Activated CD8-positive, alpha-beta T cell treated with anti-CD3 and anti-CD28 coated beads, Interleukin-2, amount 10 ng/mL, durations not matched to agents 7 days and 5 days (primary cell): ENCODE data around the gene NCMAP. TPM values are rescaled to one million over a fixed set of nuclear protein-coding genes. Genes with fewer than 3 reads are reported as not detected.

ENCODE experiments used
- ATAC-seq: fragments of 150-1000 bp; cut with Tn5 transposase; one replicate; pipeline ENCODE4 v1.10.0; 2021; ENCODE audit warnings: moderate library complexity
- CTCF ChIA-PET: fragments of 350-600 bp; sonication (Branson Sonifier 250); formaldehyde crosslinking; loops from one replicate; lab custom pipeline; 2021; ENCODE audit warnings: antibody characterized with exemption; lab: Charles Lee
- POLR2A ChIA-PET: fragments of 350-600 bp; sonication (Branson Sonifier 250); formaldehyde crosslinking; loops from one replicate; lab custom pipeline; 2021; ENCODE audit warnings: antibody characterized with exemption; lab: Charles Lee
- DNase-seq: peaks from one replicate; pipeline ENCODE4 v3.0.0-alpha.2; 2020
- H3K27ac Mint-ChIP-seq: one replicate; pipeline ENCODE4 v1.8.0; 2021; ENCODE audit warnings: mild to moderate bottlenecking, mixed read lengths
- H3K27me3 Mint-ChIP-seq: one replicate; pipeline ENCODE4 v1.8.0; 2021; ENCODE audit warnings: low read depth, mixed read lengths
- H3K36me3 Mint-ChIP-seq: one replicate; pipeline ENCODE4 v1.8.0; 2021; ENCODE audit warnings: low read depth, mixed read lengths
- H3K4me1 Mint-ChIP-seq: one replicate; pipeline ENCODE4 v1.8.0; 2021; ENCODE audit warnings: low read depth, mixed read lengths
- H3K4me3 Mint-ChIP-seq: one replicate; pipeline ENCODE4 v1.8.0; 2021; ENCODE audit warnings: mild to moderate bottlenecking, mixed read lengths
- H3K9me3 Mint-ChIP-seq: one replicate; pipeline ENCODE4 v1.8.0; 2022; ENCODE audit warnings: mixed read lengths; ENCODE audit not compliant: insufficient read depth
- total RNA-seq, 2 experiments: library from RNA; stranded (reverse); gene quantifications; one replicate each; pipeline ENCODE4 v1.2.3, GENCODE V29; 2021

NCMAP gene
- total RNA-seq, 2 experiments from 2014 or later, result 0.05 TPM; not detected in 1

GRCh38 chr1:24591781-24592180 lies 35.9 kb downstream of the NCMAP start:
- DNase-seq, result no peak
- H3K27me3 Mint-ChIP-seq, result peaks cover 16% of the 10 kb centered on the region
- ChIA-PET CTCF (interaction anchor here (1.0 to 2.1 kb wide), 7 partner anchors 8 to 239 kb away, joined by 3 to 9 read pairs (median 5); partner anchors contain the start of gene NIPAL3), POLR2A (interaction anchor here (0.6 kb wide), 1 partner anchor 149 kb away, joined by 3 read pairs; no protein-coding TSS in a partner anchor)
- ATAC-seq, result no peak
- peaks cover 7% of the 10 kb centered on the region for H3K4me1 Mint-ChIP-seq
- H3K4me3 Mint-ChIP-seq, result no peak overlapping the region
- H3K9me3 Mint-ChIP-seq, result no peaks in the 10 kb centered on the region
- no peaks in the 10 kb centered on the region for H3K36me3 Mint-ChIP-seq
- no peak overlapping the region for H3K27ac Mint-ChIP-seq

- H3K4me3 Mint-ChIP-seq, result no peak overlapping the region
- no peaks in the 10 kb centered on the region for H3K36me3 Mint-ChIP-seq
- peaks cover 16% of the 10 kb centered on the region for H3K27me3 Mint-ChIP-seq
- DNase-seq (no peak), ATAC-seq (no peak)
- POLR2A ChIA-PET, result no interaction called here
- H3K27ac Mint-ChIP-seq, result no peak overlapping the region
- H3K4me1 Mint-ChIP-seq, result no peaks in the 10 kb centered on the region
- H3K9me3 Mint-ChIP-seq, result no peaks in the 10 kb centered on the region
- CTCF ChIA-PET, result interaction anchor here (1.2 to 1.5 kb wide), 3 partner anchors 15 to 242 kb away, joined by 3 to 4 read pairs (median 3); no protein-coding TSS in a partner anchor
These were observed 38.4 kb downstream of the NCMAP start for GRCh38 chr1:24594328-24594598.

DNA sequence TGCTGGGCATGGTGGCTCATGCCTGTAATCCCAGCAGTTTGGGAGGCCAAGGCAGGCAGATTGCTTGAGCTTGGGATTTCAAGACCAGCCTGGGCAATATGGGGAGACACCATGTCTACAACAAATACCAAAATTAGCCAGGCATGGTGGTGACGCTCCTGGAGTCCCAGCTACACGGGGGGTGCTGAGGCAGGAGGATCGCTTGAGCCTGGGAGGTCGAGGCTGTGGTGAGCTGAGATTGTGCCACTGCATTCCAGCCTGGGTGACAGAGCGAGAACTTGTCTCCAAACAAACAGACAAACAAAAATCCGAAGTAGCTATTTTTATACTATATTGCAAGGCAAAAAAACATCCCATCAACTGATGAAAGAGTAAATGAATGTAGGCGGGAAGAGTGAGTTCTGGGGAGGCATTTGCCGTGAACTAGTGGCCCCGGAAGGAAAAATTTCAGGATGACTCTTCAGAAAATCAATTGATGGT lies 40.6 kb downstream of the NCMAP start:
- ATAC-seq, result no peak
- Mint-ChIP-seq H3K36me3 (no peaks in the 10 kb centered on the region), H3K27ac (no peak overlapping the region), H3K9me3 (no peaks in the 10 kb centered on the region), H3K4me3 (no peak overlapping the region), H3K27me3 (peaks cover 9% of the 10 kb centered on the region), H3K4me1 (no peaks in the 10 kb centered on the region)
- POLR2A ChIA-PET, result no interaction called here
- CTCF ChIA-PET, result interaction anchor here (1.0 to 2.1 kb wide), 2 partner anchors 9 to 181 kb away, joined by 3 to 16 read pairs; partner anchors contain the start of gene NIPAL3
- DNase-seq, result no peak

DNA sequence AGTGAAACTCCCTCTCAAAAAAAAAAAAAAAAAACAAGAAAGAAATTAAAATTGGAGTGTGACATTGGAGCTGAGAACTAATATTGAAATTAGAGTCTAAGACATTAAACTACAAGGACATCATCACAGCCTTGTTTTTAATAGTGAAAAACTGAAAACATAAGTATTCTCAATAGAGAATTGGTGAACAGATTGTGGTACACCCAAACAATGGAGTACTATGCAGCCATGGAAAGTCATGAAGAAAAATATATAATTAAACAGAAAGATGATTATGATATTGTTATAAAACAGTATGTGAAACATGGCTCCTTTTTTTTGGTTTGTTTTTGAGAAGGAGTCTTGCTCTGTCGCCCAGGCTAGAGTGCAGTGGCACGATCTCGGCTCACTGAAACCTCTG lies 43.4 kb downstream of the NCMAP start:
- POLR2A ChIA-PET, result no interaction called here
- no peak for ATAC-seq
- CTCF ChIA-PET, result interaction anchor here (1.9 kb wide), 1 partner anchor 12 kb away, joined by 7 read pairs; no protein-coding TSS in a partner anchor

GRCh38 chr1:24600551-24600950 lies 44.7 kb downstream of the NCMAP start:
- Mint-ChIP-seq H3K27ac (no peak overlapping the region), H3K4me1 (no peaks in the 10 kb centered on the region), H3K4me3 (no peak overlapping the region), H3K27me3 (peaks cover 2% of the 10 kb centered on the region), H3K9me3 (no peaks in the 10 kb centered on the region), H3K36me3 (no peaks in the 10 kb centered on the region)
- ATAC-seq (no peak), DNase-seq (no peak)
- CTCF ChIA-PET, result no interaction called here
- POLR2A ChIA-PET, result no interaction called here

More for the DNA sequence above, 43.4 kb downstream of the NCMAP start:
- Mint-ChIP-seq H3K27me3 (peaks cover 9% of the 10 kb centered on the region), H3K9me3 (no peaks in the 10 kb centered on the region), H3K4me1 (no peaks in the 10 kb centered on the region), H3K27ac (no peak overlapping the region), H3K36me3 (no peaks in the 10 kb centered on the region), H3K4me3 (no peak overlapping the region)
- DNase-seq, result no peak

DNA sequence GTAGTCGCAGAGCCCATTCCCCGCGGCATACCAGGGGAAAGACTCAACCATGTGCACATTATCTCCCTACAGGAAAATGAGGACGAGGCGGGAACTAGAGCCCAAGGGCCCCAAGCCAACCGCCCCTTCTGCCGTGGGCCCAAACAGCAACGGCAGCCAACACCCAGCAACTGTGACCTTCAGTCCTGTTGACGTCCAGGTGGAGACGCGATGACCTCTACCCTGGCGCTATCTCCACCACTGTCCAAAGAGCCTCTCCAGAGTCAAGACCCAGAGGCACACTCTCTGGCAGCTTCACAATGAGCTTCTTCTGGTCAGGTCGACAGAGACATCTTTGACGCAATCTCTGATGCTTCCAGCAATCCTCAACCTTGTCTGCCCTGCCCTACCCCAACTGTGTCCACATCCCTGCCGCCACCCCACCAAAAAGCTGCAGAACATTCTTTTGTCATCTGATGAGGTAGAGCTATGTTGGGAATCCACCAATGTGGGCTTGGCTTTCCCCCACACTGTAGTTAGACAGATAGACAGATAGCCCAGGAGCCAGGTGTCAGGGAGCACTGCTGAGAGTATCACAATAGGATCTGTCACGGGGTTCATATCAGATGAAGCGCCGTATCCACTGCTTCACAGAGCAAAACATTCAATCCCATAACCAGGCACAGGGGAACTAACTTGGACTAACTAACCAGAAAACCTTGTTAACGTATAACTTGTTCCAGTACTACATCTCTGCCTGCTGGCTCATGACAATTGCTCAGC lies 49.8 kb downstream of the NCMAP start:
- Mint-ChIP-seq H3K4me3 (no peak overlapping the region), H3K4me1 (no peaks in the 10 kb centered on the region), H3K27me3 (peaks cover 11% of the 10 kb centered on the region), H3K27ac (no peak overlapping the region), H3K36me3 (no peaks in the 10 kb centered on the region), H3K9me3 (no peaks in the 10 kb centered on the region)
- DNase-seq, result no peak
- no peak for ATAC-seq
- POLR2A ChIA-PET, result no interaction called here
- CTCF ChIA-PET, result no interaction called here

GRCh38 chr1:24606296-24606605 lies 50.4 kb downstream of the NCMAP start:
- Mint-ChIP-seq H3K36me3 (no peaks in the 10 kb centered on the region), H3K9me3 (no peaks in the 10 kb centered on the region), H3K4me3 (no peak overlapping the region), H3K27me3 (peaks cover 17% of the 10 kb centered on the region), H3K27ac (no peak overlapping the region), H3K4me1 (no peaks in the 10 kb centered on the region)
- CTCF ChIA-PET, result no interaction called here
- POLR2A ChIA-PET, result no interaction called here
- ATAC-seq (no peak), DNase-seq (no peak)

- ChIA-PET CTCF (no interaction called here), POLR2A (no interaction called here)
- Mint-ChIP-seq H3K9me3 (no peaks in the 10 kb centered on the region), H3K4me1 (no peaks in the 10 kb centered on the region), H3K4me3 (no peak overlapping the region), H3K36me3 (no peaks in the 10 kb centered on the region), H3K27me3 (peaks cover 17% of the 10 kb centered on the region), H3K27ac (no peak overlapping the region)
- ATAC-seq (no peak), DNase-seq (no peak)
These were observed 50.7 kb downstream of the NCMAP start for GRCh38 chr1:24606621-24607020.

GRCh38 chr1:24609949-24610517 lies 54.1 kb downstream of the NCMAP start:
- H3K27ac Mint-ChIP-seq, result no peak overlapping the region
- POLR2A ChIA-PET, result no interaction called here
- no peak for ATAC-seq
- DNase-seq, result no peak
- no peaks in the 10 kb centered on the region for H3K9me3 Mint-ChIP-seq
- peaks cover 26% of the 10 kb centered on the region for H3K27me3 Mint-ChIP-seq
- no peaks in the 10 kb centered on the region for H3K36me3 Mint-ChIP-seq
- CTCF ChIA-PET, result interaction anchor here (2.4 kb wide), 1 partner anchor 23 kb away, joined by 10 read pairs; no protein-coding TSS in a partner anchor
- no peak overlapping the region for H3K4me3 Mint-ChIP-seq
- H3K4me1 Mint-ChIP-seq, result no peaks in the 10 kb centered on the region

DNA sequence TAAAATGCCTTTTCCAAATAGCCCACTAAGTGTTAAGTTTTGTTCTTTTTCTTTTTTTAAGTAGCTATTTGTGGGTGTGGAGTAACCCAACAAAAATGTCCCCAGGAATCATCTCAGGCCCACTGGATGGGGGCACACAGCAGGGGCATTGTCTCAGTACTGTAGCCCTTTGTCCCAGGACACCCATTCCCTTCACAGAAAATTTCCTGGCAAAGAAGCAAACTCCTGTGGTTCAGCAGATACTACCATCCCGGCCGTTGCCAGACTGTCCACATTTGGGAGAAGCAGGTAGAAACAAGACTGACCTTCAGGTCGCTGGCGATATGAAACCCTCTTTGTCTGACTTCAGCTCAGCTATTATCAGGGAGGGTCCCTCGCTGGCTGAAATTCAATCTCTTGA lies 63.5 kb downstream of the NCMAP start:
- Mint-ChIP-seq H3K4me1 (no peaks in the 10 kb centered on the region), H3K27me3 (peaks cover 33% of the 10 kb centered on the region), H3K36me3 (no peaks in the 10 kb centered on the region), H3K27ac (no peak overlapping the region), H3K4me3 (no peak overlapping the region), H3K9me3 (no peaks in the 10 kb centered on the region)
- no peak for DNase-seq
- no peak for ATAC-seq
- ChIA-PET POLR2A (no interaction called here), CTCF (interaction anchor here (0.6 to 1.2 kb wide), 2 partner anchors 32 to 62 kb away, joined by 3 read pairs; no protein-coding TSS in a partner anchor)

- Mint-ChIP-seq H3K4me1 (no peaks in the 10 kb centered on the region), H3K4me3 (no peak overlapping the region), H3K27me3 (peaks cover 32% of the 10 kb centered on the region), H3K27ac (no peak overlapping the region), H3K36me3 (no peaks in the 10 kb centered on the region), H3K9me3 (no peaks in the 10 kb centered on the region)
- ATAC-seq, result no peak
- ChIA-PET POLR2A (interaction anchor here (0.6 kb wide), 1 partner anchor 12 kb away, joined by 3 read pairs; no protein-coding TSS in a partner anchor), CTCF (interaction anchor here (0.6 to 1.2 kb wide), 4 partner anchors 17 to 393 kb away, joined by 3 read pairs; no protein-coding TSS in a partner anchor)
- DNase-seq, result no peak
These were observed 64.8 kb downstream of the NCMAP start for GRCh38 chr1:24620678-24621077.

GRCh38 chr1:24621121-24621520 lies 65.2 kb downstream of the NCMAP start:
- Mint-ChIP-seq H3K36me3 (no peaks in the 10 kb centered on the region), H3K4me3 (no peak overlapping the region), H3K9me3 (no peaks in the 10 kb centered on the region), H3K27me3 (peaks cover 29% of the 10 kb centered on the region), H3K27ac (no peak overlapping the region), H3K4me1 (no peaks in the 10 kb centered on the region)
- CTCF ChIA-PET, result interaction anchor here (0.6 to 1.2 kb wide), 4 partner anchors 18 to 394 kb away, joined by 3 read pairs; no protein-coding TSS in a partner anchor
- ATAC-seq (no peak), DNase-seq (no peak)
- POLR2A ChIA-PET, result no interaction called here
